SK-N-SH (cell line): ENCODE measurements around the gene NAPA. TPM values are rescaled to one million over a fixed set of nuclear protein-coding genes. Genes with fewer than 3 reads are reported as not detected.

Source experiments
- CTCF ChIA-PET: fragments of 300-600, 350-600 bp; formaldehyde crosslinking; extraction: SDS; loops from one replicate; lab custom pipeline; 2021; lab: Yijun Ruan, JAX
- POLR2A ChIA-PET: fragments of 350-600 bp; sonication (Branson Sonifier 250); formaldehyde crosslinking; extraction: SDS; loops from one replicate; lab custom pipeline; 2020; ENCODE audit warnings: antibody characterized with exemption, inconsistent platforms; lab: Yijun Ruan, JAX
- DNase-seq: peaks from one replicate; pipeline ENCODE4 v3.0.0; 2012
- H2AFZ ChIP-seq: fragments of 200-600 bp; sonication (generic); 2 replicates; pipeline ENCODE4 v1.8.1; 2016; ENCODE audit warnings: antibody characterized with exemption, mild to moderate bottlenecking, low read depth
- H3F3A ChIP-seq: fragments of 200-600 bp; sonication (generic); replicated peaks from 2 replicates; pipeline ENCODE3; 2016; ENCODE audit warnings: antibody characterized with exemption, mild to moderate bottlenecking; ENCODE audit not compliant: insufficient read depth
- H3K27ac ChIP-seq, 2 experiments: fragments of 200-500 bp in 1 of 2; fragments of 200-600 bp in 1 of 2; sonication (Bioruptor generic) in 1 of 2; sonication (generic), shearing (Covaris generic) in 1 of 2; 2 replicates each; pipeline versions ENCODE4 v1.5.1 to v1.6.1; 2014 to 2016; ENCODE audit warnings: low read depth in 2 of 2, inconsistent platforms in 1 of 2, low read length in 1 of 2, mild to moderate bottlenecking in 1 of 2, mixed read lengths in 1 of 2
- H3K27me3 ChIP-seq: fragments of 200-600 bp; sonication (generic), shearing (Covaris generic); 2 replicates; pipeline ENCODE4 v1.6.1; 2016; ENCODE audit warnings: mixed run types; ENCODE audit not compliant: insufficient read depth
- H3K36me3 ChIP-seq, 2 experiments: fragments of 200-500 bp in 1 of 2; fragments of 200-600 bp in 1 of 2; sonication (Bioruptor generic) in 1 of 2; sonication (generic) in 1 of 2; replicated peaks in 1 of 2; 2 replicates each; pipeline versions ENCODE3 to v1.5.1; 2014 to 2016; ENCODE audit warnings: low read length in 1 of 2, mild to moderate bottlenecking in 1 of 2; ENCODE audit not compliant: insufficient read depth in 2 of 2, control insufficient read depth in 1 of 2
- H3K4me1 ChIP-seq, 2 experiments: fragments of 200-500 bp in 1 of 2; fragments of 200-600 bp in 1 of 2; sonication (Bioruptor generic) in 1 of 2; sonication (generic), shearing (Covaris generic) in 1 of 2; 2 replicates each; pipeline versions ENCODE4 v1.5.1 to v1.6.1; 2014 to 2016; ENCODE audit warnings: low read depth in 1 of 2, low read length in 1 of 2, mixed run types in 1 of 2; ENCODE audit not compliant: insufficient read depth in 2 of 2, control insufficient read depth in 1 of 2
- H3K4me2 ChIP-seq: fragments of 200-600 bp; sonication (generic), shearing (Covaris generic); 2 replicates; pipeline ENCODE4 v1.6.1; 2017; ENCODE audit warnings: mixed run types
- H3K4me3 ChIP-seq, 2 experiments: fragments of 200-500 bp in 1 of 2; fragments of 200-600 bp in 1 of 2; sonication (Bioruptor generic) in 1 of 2; sonication (generic), shearing (Covaris generic) in 1 of 2; 2 replicates each; pipeline versions ENCODE4 v1.5.1 to v1.8.1; 2014 to 2016; ENCODE audit warnings: low read depth in 2 of 2, inconsistent platforms in 1 of 2, low read length in 1 of 2, mild to moderate bottlenecking in 1 of 2, mixed read lengths in 1 of 2, moderate library complexity in 1 of 2
- H3K79me2 ChIP-seq: fragments of 200-600 bp; sonication (generic); 2 replicates; pipeline ENCODE4 v1.8.1; 2017; ENCODE audit warnings: mild to moderate bottlenecking; ENCODE audit not compliant: insufficient read depth
- H3K9ac ChIP-seq: fragments of 200-600 bp; sonication (generic); 2 replicates; pipeline ENCODE4 v1.6.1; 2017; ENCODE audit warnings: mixed run types
- H3K9me2 ChIP-seq: fragments of 200-600 bp; sonication (generic); 2 replicates; pipeline ENCODE4 v1.6.1; 2017; ENCODE audit warnings: mixed run types
- H3K9me3 ChIP-seq: fragments of 200-600 bp; sonication (generic); 2 replicates; pipeline ENCODE4 v1.6.1; 2017; ENCODE audit warnings: mixed run types, mild to moderate bottlenecking, moderate library complexity
- H4K20me1 ChIP-seq: fragments of 200-600 bp; sonication (generic); 2 replicates; pipeline ENCODE4 v1.6.1; 2017; ENCODE audit warnings: mild to moderate bottlenecking, mixed run types; ENCODE audit not compliant: insufficient read depth
- CHD2 ChIP-seq: fragments of 150-350 bp; IDR thresholded peaks from 2 replicates; pipeline ENCODE4 v1.6.1; 2018; ENCODE audit warnings: low read length; ENCODE audit not compliant: partially characterized antibody
- ELF1 ChIP-seq: IDR thresholded peaks from 2 replicates; pipeline ENCODE4 v1.4.0; 2012
- EP300 ChIP-seq, 2 experiments: IDR thresholded peaks; 2 replicates each; pipeline versions ENCODE4 v1.4.0 to v1.6.1; 2012; ENCODE audit warnings: borderline replicate concordance in 1 of 2, low read depth in 1 of 2, low read length in 1 of 2
- GABPA ChIP-seq: IDR thresholded peaks from 2 replicates; pipeline ENCODE4 v1.4.0; 2012; ENCODE audit warnings: low read depth, mild to moderate bottlenecking
- GATA2 ChIP-seq: sonication (generic); formaldehyde crosslinking; IDR thresholded peaks from 2 replicates; pipeline ENCODE4 v1.5.0; 2020; ENCODE audit warnings: mild to moderate bottlenecking, missing genetic modification reagents
- IRF3 ChIP-seq: fragments of 150-350 bp; IDR thresholded peaks from 2 replicates; pipeline ENCODE4 v1.6.1; 2016; ENCODE audit warnings: mild to moderate bottlenecking, low read depth, low read length
- JUND ChIP-seq: IDR thresholded peaks from 2 replicates; pipeline ENCODE4 v1.4.0; 2012
- NRF1 ChIP-seq: IDR thresholded peaks from 2 replicates; pipeline ENCODE4 v1.6.1; 2012; ENCODE audit warnings: low read depth, mild to moderate bottlenecking, low read length
- SMC3 ChIP-seq: IDR thresholded peaks from 2 replicates; pipeline ENCODE4 v1.6.1; 2012; ENCODE audit warnings: low read depth, low read length, improper control_type of control experiment
- YY1 ChIP-seq: IDR thresholded peaks from 2 replicates; pipeline ENCODE4 v1.4.0; 2012; ENCODE audit warnings: low read depth, mild to moderate bottlenecking
- ZBTB33 ChIP-seq: IDR thresholded peaks from 2 replicates; pipeline ENCODE4 v1.4.0; 2012; ENCODE audit warnings: low read depth, borderline replicate concordance
- WGBS: methylation state at CpG from one replicate; pipeline ENCODE4 v1.1.6; 2017; ENCODE audit warnings: low lambda C conversion rate; 5-methylcytosine and 5-hydroxymethylcytosine counted together
- polyA plus RNA-seq, 3 experiments: library from polyadenylated mRNA; depleted of rRNA; stranded (reverse); fragments of >200 nt; gene quantifications; 2 replicates each; pipeline ENCODE4 v1.2.3, GENCODE V29; 2012
- TF ChIP-seq, protein P1 (sequence below): fragments of 150-350 bp; IDR thresholded peaks from 2 replicates; pipeline ENCODE4 v1.6.1; 2017; ENCODE audit warnings: antibody characterized with exemption, low read length, low read depth, borderline replicate concordance
- TF ChIP-seq, protein P2 (sequence below): IDR thresholded peaks from 2 replicates; pipeline ENCODE4; 2012

Gene NAPA
- polyA plus RNA-seq, 1 of the 3 experiments (the other 2 are of a cell fraction): 84.1 TPM

- Histone ChIP-seq H3K4me3 (no peak overlapping the region), H2AFZ (no peak overlapping the region), H3K9ac (no peak overlapping the region), H3K79me2 (no peaks in the 10 kb centered on the region), H3K36me3 (peaks cover 0 to 5% of the 10 kb centered on the region in 2 experiments), H3K27me3 (no peaks in the 10 kb centered on the region), H3F3A (peaks cover 16% of the 10 kb centered on the region), H3K4me2 (no peak overlapping the region), H3K9me2 (no peaks in the 10 kb centered on the region), H3K27ac (no peak overlapping the region), H3K9me3 (no peaks in the 10 kb centered on the region), H4K20me1 (no peaks in the 10 kb centered on the region), H3K4me1 (peaks cover 0 to 12% of the 10 kb centered on the region in 2 experiments; a peak in 1 of 4 replicates)
- TF ChIP-seq SMC3 (no peak), EP300 (IDR thresholded peaks at IDR 0.05; ENCODE audit: borderline replicate concordance in 1 of 2, low read depth in 1 of 2, low read length in 1 of 2) (no peak), YY1 (no peak), NRF1 (no peak), GABPA (no peak), IRF3 (no peak)
- TF ChIP-seq, protein P1, sequence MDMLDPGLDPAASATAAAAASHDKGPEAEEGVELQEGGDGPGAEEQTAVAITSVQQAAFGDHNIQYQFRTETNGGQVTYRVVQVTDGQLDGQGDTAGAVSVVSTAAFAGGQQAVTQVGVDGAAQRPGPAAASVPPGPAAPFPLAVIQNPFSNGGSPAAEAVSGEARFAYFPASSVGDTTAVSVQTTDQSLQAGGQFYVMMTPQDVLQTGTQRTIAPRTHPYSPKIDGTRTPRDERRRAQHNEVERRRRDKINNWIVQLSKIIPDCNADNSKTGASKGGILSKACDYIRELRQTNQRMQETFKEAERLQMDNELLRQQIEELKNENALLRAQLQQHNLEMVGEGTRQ: no peak
- TF ChIP-seq, protein P2, sequence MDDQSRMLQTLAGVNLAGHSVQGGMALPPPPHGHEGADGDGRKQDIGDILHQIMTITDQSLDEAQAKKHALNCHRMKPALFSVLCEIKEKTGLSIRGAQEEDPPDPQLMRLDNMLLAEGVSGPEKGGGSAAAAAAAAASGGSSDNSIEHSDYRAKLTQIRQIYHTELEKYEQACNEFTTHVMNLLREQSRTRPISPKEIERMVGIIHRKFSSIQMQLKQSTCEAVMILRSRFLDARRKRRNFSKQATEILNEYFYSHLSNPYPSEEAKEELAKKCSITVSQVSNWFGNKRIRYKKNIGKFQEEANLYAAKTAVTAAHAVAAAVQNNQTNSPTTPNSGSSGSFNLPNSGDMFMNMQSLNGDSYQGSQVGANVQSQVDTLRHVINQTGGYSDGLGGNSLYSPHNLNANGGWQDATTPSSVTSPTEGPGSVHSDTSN: no peak
- ChIA-PET POLR2A (no interaction called here), CTCF (interaction anchor here (0.7 kb wide), 1 partner anchor 45 kb away, joined by 3 read pairs; no protein-coding TSS in a partner anchor)
- 95% methylated on average over 4 of the region's 4 CpGs for WGBS
- no peak for DNase-seq
These were observed 33.3 kb downstream of the NAPA start for GRCh38 chr19:47481460-47482052.

GRCh38 chr19:47480658-47481057 is 34.2 kb downstream of the NAPA start:
- TF ChIP-seq, protein P2: no peak
- TF ChIP-seq ELF1 (no peak), GABPA (no peak), CHD2 (no peak), GATA2 (CRISPR knock-in tag) (no peak), ZBTB33 (no peak), NRF1 (no peak), EP300 (IDR thresholded peaks at IDR 0.05; ENCODE audit: borderline replicate concordance in 1 of 2, low read depth in 1 of 2, low read length in 1 of 2) (no peak), JUND (no peak)
- Histone ChIP-seq H3K9me2 (no peaks in the 10 kb centered on the region), H3K27me3 (no peaks in the 10 kb centered on the region), H3F3A (peaks cover 11% of the 10 kb centered on the region), H4K20me1 (no peaks in the 10 kb centered on the region), H3K4me1 (peaks cover 0 to 12% of the 10 kb centered on the region in 2 experiments; a peak in 1 of 4 replicates), H3K4me3 (no peak overlapping the region), H3K27ac (no peak overlapping the region), H3K36me3 (peaks cover 0 to 5% of the 10 kb centered on the region in 2 experiments), H3K79me2 (no peaks in the 10 kb centered on the region), H3K9me3 (no peaks in the 10 kb centered on the region), H3K4me2 (no peak overlapping the region), H2AFZ (no peak overlapping the region), H3K9ac (no peak overlapping the region)
- ChIA-PET CTCF (interaction anchor here (0.7 to 1.9 kb wide), 2 partner anchors 44 to 263 kb away, joined by 3 to 7 read pairs; no protein-coding TSS in a partner anchor), POLR2A (no interaction called here)
- DNase-seq: no peak
- WGBS: 85% methylated on average over 12 of the region's 16 CpGs
